Common myeloid progenitor, CD34-positive (primary cell): Measurements from ENCODE around the gene DIS3L2.
"Not testable (repeated sequence)": the region's sequence is repeated elsewhere in the genome, so short reads cannot be mapped to it uniquely, and the experiment has no call there.

Experiments
- CTCF ChIA-PET: fragments of 350-600 bp; sonication (Branson Sonifier 250); formaldehyde crosslinking; loops from one replicate; lab custom pipeline; 2021; ENCODE audit warnings: antibody characterized with exemption; lab: Charles Lee
- POLR2A ChIA-PET: fragments of 350-600 bp; sonication (Branson Sonifier 250); formaldehyde crosslinking; loops from one replicate; lab custom pipeline; 2021; ENCODE audit warnings: antibody characterized with exemption; lab: Charles Lee
- DNase-seq, 3 donors: peaks; one replicate each; pipeline versions ENCODE4 v3.0.0 to v3.0.0-alpha.2; 2013
- H3K27ac ChIP-seq, 2 experiments: 1 replicate in 1 of 2; 2 replicates in 1 of 2; pipeline ENCODE4 v1.7.0; 2013; ENCODE audit warnings: inconsistent platforms in 2 of 2, low read length in 2 of 2, mild to moderate bottlenecking in 2 of 2, low read depth in 1 of 2, moderate library complexity in 1 of 2; ENCODE audit not compliant: severe bottlenecking in 2 of 2, insufficient read depth in 1 of 2, poor library complexity in 1 of 2
- H3K27me3 ChIP-seq, 5 experiments: replicated peaks in 2 of 5; 1 replicate in 3 of 5; 2 replicates in 2 of 5; pipeline versions ENCODE4 v1.6.1 to v1.7.0; 2013; ENCODE audit warnings: low read length in 4 of 5, mild to moderate bottlenecking in 2 of 5, moderate library complexity in 2 of 5, inconsistent platforms in 1 of 5; ENCODE audit not compliant: insufficient read depth in 5 of 5, control insufficient read depth in 4 of 5
- H3K36me3 ChIP-seq, 4 experiments: 1 replicate in 2 of 4; 2 replicates in 2 of 4; pipeline versions ENCODE4 v1.6.1 to v1.7.0; 2013; ENCODE audit warnings: low read length in 3 of 4, control low read depth in 1 of 4, mild to moderate bottlenecking in 1 of 4; ENCODE audit not compliant: control insufficient read depth in 4 of 4, insufficient read depth in 4 of 4
- H3K4me1 ChIP-seq, 4 experiments: 1 replicate in 3 of 4; 2 replicates in 1 of 4; pipeline versions ENCODE4 v1.6.1 to v1.7.1; 2013; ENCODE audit warnings: low read length in 3 of 4, mild to moderate bottlenecking in 3 of 4, control low read depth in 1 of 4, inconsistent platforms in 1 of 4, moderate library complexity in 1 of 4; ENCODE audit not compliant: control insufficient read depth in 4 of 4, insufficient read depth in 4 of 4; ENCODE audit errors: control extremely low read depth in 1 of 4
- H3K4me3 ChIP-seq, 7 experiments: 1 replicate in 4 of 7; 2 replicates in 3 of 7; pipeline versions ENCODE4 v1.5.1 to v1.7.0; 2013; ENCODE audit warnings: mild to moderate bottlenecking in 7 of 7, low read length in 6 of 7, moderate library complexity in 6 of 7, inconsistent platforms in 2 of 7, low read depth in 2 of 7, control low read depth in 1 of 7; ENCODE audit not compliant: insufficient read depth in 4 of 7, control insufficient read depth in 1 of 7; ENCODE audit errors: extremely low read depth in 1 of 7
- H3K9me3 ChIP-seq, 5 experiments: 1 replicate in 4 of 5; 2 replicates in 1 of 5; pipeline versions ENCODE4 v1.6.1 to v1.7.1; 2013; ENCODE audit warnings: low read length in 4 of 5, mild to moderate bottlenecking in 2 of 5, inconsistent platforms in 1 of 5, low read depth in 1 of 5, moderate library complexity in 1 of 5; ENCODE audit not compliant: control insufficient read depth in 4 of 5, insufficient read depth in 2 of 5; ENCODE audit errors: control extremely low read depth in 1 of 5
- WGBS: methylation state at CpG from one replicate; pipeline ENCODE4 v1.1.5; 2013; ENCODE audit not compliant: insufficient coverage; 5-methylcytosine and 5-hydroxymethylcytosine counted together

The DIS3L2 gene

DNA sequence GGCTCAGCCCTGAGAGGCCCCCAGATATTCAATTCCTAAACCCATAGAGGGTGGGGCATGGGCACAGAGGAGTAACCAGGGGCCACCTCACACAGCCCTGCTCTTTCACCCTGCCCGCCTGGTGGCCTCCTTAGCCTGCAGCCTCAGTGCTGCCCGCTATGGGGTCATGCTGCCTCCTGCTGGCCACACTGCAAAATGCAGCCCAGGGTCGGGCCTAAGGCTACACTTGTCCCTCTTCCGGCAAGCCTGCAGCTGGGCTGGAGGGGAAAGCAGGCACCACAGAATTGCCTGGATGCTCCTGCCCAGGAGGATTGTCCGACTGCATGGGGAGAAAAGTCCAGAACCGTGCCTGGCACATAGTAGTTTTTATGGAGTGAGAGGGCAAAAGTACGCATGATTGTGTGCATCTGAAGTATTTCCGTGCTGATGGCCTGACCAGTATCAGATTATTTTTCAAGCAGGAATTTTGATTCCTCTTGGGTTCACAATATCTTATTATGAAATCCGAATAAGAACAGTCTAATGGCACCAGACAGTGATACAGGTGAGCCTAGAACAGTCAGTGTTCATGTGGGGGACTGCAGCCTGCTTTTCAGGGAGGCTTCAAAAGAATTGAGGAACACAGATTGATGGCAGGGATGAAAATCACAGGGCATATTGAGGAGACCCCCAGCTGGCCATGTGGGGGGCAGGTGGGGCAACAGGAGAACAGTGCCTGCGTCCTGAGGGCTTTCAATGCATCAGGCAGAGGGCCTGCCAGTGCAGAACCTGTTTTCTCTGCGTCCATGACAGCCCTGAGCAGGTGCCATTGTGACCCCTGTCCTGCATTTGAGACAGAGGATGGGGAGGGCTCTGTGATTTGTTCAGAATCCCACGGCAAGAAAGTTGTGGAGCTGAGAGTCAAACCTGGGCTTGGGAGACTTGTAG lies 365.9 kb downstream of the DIS3L2 start:
- no peak overlapping the region for H3K4me3 ChIP-seq
- H3K36me3 ChIP-seq: no peaks in the 10 kb centered on the region
- 76% methylated on average over 9 of the region's 12 CpGs for WGBS
- no peaks in the 10 kb centered on the region for H3K27me3 ChIP-seq
- H3K27ac ChIP-seq: no peak overlapping the region
- POLR2A ChIA-PET: no interaction called here
- CTCF ChIA-PET: interaction anchor here (0.5 to 7.3 kb wide), 25 partner anchors 9 to 426 kb away, joined by 3 to 63 read pairs (median 4); partner anchors contain the start of gene NPPC
- H3K9me3 ChIP-seq: no peaks in the 10 kb centered on the region
- peaks cover 0 to 13% (median 9%) of the 10 kb centered on the region in 4 experiments for H3K4me1 ChIP-seq
- peak; percentile 72 to 84 (median 78) for DNase-seq

DNA sequence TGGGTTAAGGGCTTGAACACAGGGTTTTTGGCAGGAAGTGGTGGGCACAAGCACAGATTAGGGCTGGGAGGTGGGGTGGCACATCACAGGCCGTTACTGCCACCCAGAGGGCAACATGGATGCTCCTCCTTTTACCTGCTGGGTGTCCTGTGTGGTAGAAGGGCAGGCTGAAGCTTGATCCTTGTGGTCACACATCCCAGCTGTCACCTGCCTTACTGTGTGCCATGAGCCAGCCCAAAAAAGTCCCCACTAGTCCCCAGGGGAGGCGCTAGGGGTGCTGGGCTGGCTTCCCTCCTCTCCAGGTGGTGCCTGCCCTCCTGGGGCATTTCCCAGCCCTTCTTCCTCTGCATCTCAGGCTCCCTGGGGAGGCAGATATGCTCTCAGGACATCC lies 366.5 kb downstream of the DIS3L2 start:
- Histone ChIP-seq H3K27ac (no peak overlapping the region), H3K27me3 (no peaks in the 10 kb centered on the region), H3K36me3 (no peaks in the 10 kb centered on the region), H3K9me3 (no peaks in the 10 kb centered on the region), H3K4me3 (no peak overlapping the region), H3K4me1 (peaks cover 0 to 10% (median 5%) of the 10 kb centered on the region in 4 experiments)
- 85% methylated on average over 2 of the region's 2 CpGs for WGBS
- peak in 1 of 3 donors; percentile 20 for DNase-seq
- ChIA-PET POLR2A (no interaction called here), CTCF (interaction anchor here (0.8 to 7.3 kb wide), 20 partner anchors 8 to 456 kb away, joined by 3 to 63 read pairs (median 4); partner anchors contain the start of gene NPPC)

DNA sequence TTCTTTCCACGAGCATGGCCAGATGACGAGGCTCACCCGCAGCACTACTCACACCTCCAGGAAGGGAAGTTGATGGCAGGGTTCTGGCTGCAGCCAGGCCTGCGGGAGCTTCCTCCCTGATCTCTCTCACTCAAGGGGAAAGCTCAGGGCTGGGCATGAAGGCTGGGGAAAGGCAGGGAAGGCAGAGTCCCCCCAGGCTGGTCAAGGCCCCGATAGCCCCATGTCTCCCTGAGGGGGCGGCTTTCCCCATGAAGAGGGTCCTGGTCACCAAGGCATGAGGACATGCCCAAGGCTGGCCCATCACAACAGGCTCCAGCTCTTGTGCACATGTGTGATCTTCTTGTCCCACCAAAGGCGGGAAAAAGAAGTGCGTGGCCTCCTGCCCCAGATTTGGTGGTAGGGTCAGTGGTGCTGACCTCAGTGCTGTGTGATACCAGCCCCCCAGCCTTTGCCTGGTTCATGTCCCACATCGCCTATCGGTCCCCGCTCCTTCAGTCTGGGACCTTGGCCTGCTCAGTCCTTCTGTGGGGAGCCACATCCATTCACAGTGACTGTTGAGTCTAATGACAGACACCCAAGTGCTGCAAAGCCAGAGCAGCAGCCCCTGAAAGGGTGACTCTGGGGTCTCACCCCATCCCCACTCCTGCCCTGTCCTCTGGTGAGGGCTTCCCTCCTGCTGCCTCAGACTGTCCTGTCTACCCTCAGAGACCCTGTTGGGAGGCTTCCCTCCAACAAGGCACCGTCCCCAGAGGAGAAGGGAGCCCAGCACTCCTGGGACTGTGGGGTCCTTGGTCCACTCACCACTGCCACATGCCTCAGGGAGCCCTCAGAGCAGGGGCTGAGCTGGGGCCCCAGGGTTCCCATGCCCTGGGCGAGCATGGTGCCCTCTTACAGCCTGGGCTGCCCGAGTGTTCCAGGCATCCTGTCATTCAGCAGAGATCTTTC lies 367.3 kb downstream of the DIS3L2 start:
- H3K36me3 ChIP-seq: no peaks in the 10 kb centered on the region
- WGBS: 90% methylated on average over 10 of the region's 14 CpGs
- ChIA-PET POLR2A (no interaction called here), CTCF (interaction anchor here (0.8 to 7.3 kb wide), 11 partner anchors 12 to 457 kb away, joined by 3 to 63 read pairs (median 6); partner anchors contain the start of gene NPPC)
- no peaks in the 10 kb centered on the region for H3K27me3 ChIP-seq
- peaks cover 0 to 8% (median 3%) of the 10 kb centered on the region in 4 experiments for H3K4me1 ChIP-seq
- H3K9me3 ChIP-seq: no peaks in the 10 kb centered on the region
- DNase-seq: no peak
- H3K4me3 ChIP-seq: no peak overlapping the region
- H3K27ac ChIP-seq: no peak overlapping the region

DNA sequence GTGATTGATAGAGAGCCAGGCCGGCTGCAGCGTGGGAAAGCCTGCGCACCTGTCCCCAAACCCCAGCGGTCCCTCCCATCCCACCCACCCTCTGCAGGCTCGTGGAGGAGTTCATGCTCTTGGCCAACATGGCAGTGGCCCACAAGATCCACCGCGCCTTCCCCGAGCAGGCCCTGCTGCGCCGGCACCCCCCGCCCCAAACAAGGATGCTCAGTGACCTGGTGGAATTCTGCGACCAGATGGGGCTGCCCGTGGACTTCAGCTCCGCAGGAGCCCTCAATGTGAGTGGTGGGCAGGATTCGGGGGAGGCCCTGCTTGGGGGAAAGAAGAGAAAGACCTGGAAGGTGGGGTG lies 368.2 kb downstream of the DIS3L2 start:
- ChIA-PET CTCF (interaction anchor here (0.9 to 7.0 kb wide), 3 partner anchors 38 to 423 kb away, joined by 3 to 45 read pairs (median 42); no protein-coding TSS in a partner anchor), POLR2A (no interaction called here)
- Histone ChIP-seq H3K27me3 (no peaks in the 10 kb centered on the region), H3K9me3 (no peaks in the 10 kb centered on the region), H3K36me3 (peaks cover 0 to 5% (median 0%) of the 10 kb centered on the region in 4 experiments), H3K4me3 (no peak overlapping the region), H3K27ac (no peak overlapping the region), H3K4me1 (peaks cover 0 to 8% (median 3%) of the 10 kb centered on the region in 4 experiments)
- no peak for DNase-seq
- 97% methylated on average over 9 of the region's 15 CpGs for WGBS

DNA sequence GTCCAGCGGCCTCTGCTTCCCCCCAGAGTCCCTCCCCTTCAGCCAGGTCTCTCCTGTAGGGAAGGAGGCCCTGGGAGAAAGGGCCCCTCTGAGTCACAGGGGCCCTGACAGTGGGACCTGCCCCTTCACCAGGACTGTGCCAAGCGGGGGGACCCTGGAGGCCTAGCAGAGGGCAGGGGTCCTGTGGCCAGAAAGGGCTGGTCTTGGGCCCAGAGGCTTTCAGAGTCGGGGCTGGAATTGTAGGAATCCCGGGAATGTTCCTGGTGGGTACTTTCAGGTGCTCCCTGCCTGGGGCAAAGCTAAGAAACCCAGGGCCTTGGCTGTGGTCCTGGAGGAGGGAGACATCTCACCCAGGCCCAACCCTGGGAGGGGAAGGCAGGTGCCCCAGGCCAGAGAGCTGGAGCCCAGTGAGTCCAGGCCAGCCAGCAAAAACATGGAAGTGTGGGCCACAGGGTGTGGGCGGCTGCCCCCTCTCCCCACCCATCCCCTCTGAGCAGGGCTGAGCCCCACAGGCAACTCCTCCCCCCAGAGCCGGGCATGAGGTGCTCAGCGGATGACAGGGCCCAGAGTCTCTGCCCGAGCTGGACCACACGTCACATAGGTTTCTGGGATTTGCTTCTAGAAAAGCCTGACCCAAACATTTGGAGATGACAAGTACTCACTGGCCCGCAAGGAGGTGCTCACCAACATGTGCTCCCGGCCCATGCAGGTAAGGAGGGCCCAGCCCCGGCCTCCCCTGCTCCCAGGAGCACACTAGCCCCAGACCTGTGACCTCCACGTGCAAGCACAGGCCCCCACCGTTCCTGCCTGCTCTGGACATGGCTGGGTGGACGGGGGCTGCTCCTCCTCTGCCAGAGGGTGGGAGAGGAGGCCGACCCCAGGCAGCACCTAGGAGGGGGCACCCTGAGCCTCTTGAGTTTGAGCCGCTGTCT lies 368.8 kb downstream of the DIS3L2 start:
- Histone ChIP-seq H3K36me3 (peaks cover 0 to 5% (median 0%) of the 10 kb centered on the region in 4 experiments), H3K9me3 (no peaks in the 10 kb centered on the region), H3K27ac (no peak overlapping the region), H3K4me3 (no peak overlapping the region), H3K4me1 (peaks cover 0 to 8% (median 3%) of the 10 kb centered on the region in 4 experiments), H3K27me3 (no peaks in the 10 kb centered on the region)
- ChIA-PET POLR2A (no interaction called here), CTCF (interaction anchor here (0.9 to 7.0 kb wide), 3 partner anchors 39 to 107 kb away, joined by 3 to 45 read pairs (median 3); no protein-coding TSS in a partner anchor)
- WGBS: 99% methylated on average over 10 of the region's 17 CpGs
- no peak for DNase-seq

DNA sequence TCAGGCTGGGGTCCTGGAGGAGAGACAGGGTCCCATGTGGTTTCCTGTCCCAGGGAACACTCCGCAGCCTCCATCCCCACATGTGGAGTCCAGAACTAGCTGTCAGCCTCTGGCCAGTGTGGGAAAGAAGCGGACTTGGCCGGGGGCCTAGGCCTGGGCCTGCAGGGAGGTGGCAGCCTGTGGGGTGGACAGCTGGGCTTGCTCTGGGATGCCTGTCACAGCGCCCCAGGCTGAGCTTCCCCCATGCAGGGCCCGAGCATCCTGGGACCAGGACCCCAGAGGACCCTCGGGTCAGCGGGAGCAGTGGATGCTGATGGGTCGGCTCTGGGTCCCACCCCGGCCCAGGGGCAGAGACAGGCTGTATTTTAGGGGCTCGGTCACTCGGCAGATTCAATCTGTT lies 369.5 kb downstream of the DIS3L2 start:
- H3K4me1 ChIP-seq, DNase-seq, H3K36me3 ChIP-seq, H3K27ac ChIP-seq, H3K27me3 ChIP-seq, H3K9me3 ChIP-seq, POLR2A ChIA-PET, H3K4me3 ChIP-seq: not testable (repeated sequence)
- CTCF ChIA-PET: interaction anchor here (0.9 kb wide), 1 partner anchor 106 kb away, joined by 3 read pairs; no protein-coding TSS in a partner anchor
- 100% methylated on average over 6 of the region's 11 CpGs for WGBS
